Measurements from ENCODE around the gene SIRPG. TPM values are rescaled to one million over a fixed set of nuclear protein-coding genes. Genes with fewer than 3 reads are reported as not detected.

Gene SIRPG
- polyA plus RNA-seq, 2 of the 4 experiments (the other 2 are of a cell fraction), result not detected

GRCh38 chr20:1686151-1686748, 28.7 kb upstream of the SIRPG start:
- no peak for TF ChIP-seq ZFP36 (IDR thresholded peaks at IDR 0.05; ENCODE audit: borderline replicate concordance, partially characterized antibody)
- no peak for TF ChIP-seq MAFK (IDR thresholded peaks at IDR 0.05; ENCODE audit: partially characterized antibody)
- TF ChIP-seq PHF8 (IDR thresholded peaks at IDR 0.05; ENCODE audit: borderline replicate concordance, low read depth), result no peak
- no peak for TF ChIP-seq KDM1A (IDR thresholded peaks at IDR 0.05; ENCODE audit: low read depth)
- TF ChIP-seq EP300 (IDR thresholded peaks at IDR 0.05), result no peak
- TF ChIP-seq ZC3H11A (IDR thresholded peaks at IDR 0.05), result no peak
- TF ChIP-seq CTCF (IDR thresholded peaks at IDR 0.05), result no peak
- TF ChIP-seq ELK1 (IDR thresholded peaks at IDR 0.05; ENCODE audit: low read depth, low read length), result no peak
- TF ChIP-seq NFE2L2 (conservative IDR thresholded peaks at IDR 0.05; ENCODE audit: low read length), result no peak
- no peak for TF ChIP-seq FOXS1 (CRISPR knock-in tag; IDR thresholded peaks at IDR 0.05)
- TF ChIP-seq ZSCAN20 (CRISPR knock-in tag; IDR thresholded peaks at IDR 0.05), result no peak
- TF ChIP-seq EHF (CRISPR knock-in tag; IDR thresholded peaks at IDR 0.05), result no peak
- TF ChIP-seq RAD21 (conservative IDR thresholded peaks at IDR 0.05 in 1 of 2, IDR thresholded peaks at IDR 0.05 in 1 of 2), result no peak
- no peak for TF ChIP-seq KDM5A (IDR thresholded peaks at IDR 0.05)
- TF ChIP-seq HOXB5 (CRISPR knock-in tag; IDR thresholded peaks at IDR 0.05), result no peak
- TF ChIP-seq RARB (CRISPR knock-in tag; IDR thresholded peaks at IDR 0.05), result no peak
- no peak for TF ChIP-seq FOSB (CRISPR knock-in tag; IDR thresholded peaks at IDR 0.05)
- Histone ChIP-seq H3K4me2 (no peak overlapping the region), H3K4me3 (no peak overlapping the region), H3K27ac (no peak overlapping the region), H3K4me1 (no peaks in the 10 kb centered on the region), H3K9me3 (peaks cover 9% of the 10 kb centered on the region; the same call in 1 of the 3 replicates)
- ChIA-PET CTCF (no interaction called here), POLR2A (no interaction called here)
- FAIRE-seq (no peak), DNase-seq (ENCODE audit: low read depth in 1 of 2, low spot score in 1 of 2) (no peak), ATAC-seq (no peak)
- 45% methylated on average over 2 of the region's 3 CpGs for WGBS (ENCODE audit: missing lambda C conversion rate)

- TF ChIP-seq TP53 (CRISPR knock-in tag; IDR thresholded peaks at IDR 0.05), result no peak
- no peak for TF ChIP-seq SMC3 (IDR thresholded peaks at IDR 0.05)
- TF ChIP-seq CBX2 (IDR thresholded peaks at IDR 0.05; ENCODE audit: borderline replicate concordance, low read depth), result no peak
- no peak for TF ChIP-seq POLR2AphosphoS2 (conservative IDR thresholded peaks at IDR 0.05; ENCODE audit: low read length)
- no peak for TF ChIP-seq HOXB13 (CRISPR knock-in tag; IDR thresholded peaks at IDR 0.05; ENCODE audit: low read depth)
- no peak for TF ChIP-seq BHLHE40 (IDR thresholded peaks at IDR 0.05; ENCODE audit: low read depth, low read length)
- TF ChIP-seq MAX (IDR thresholded peaks at IDR 0.05), result no peak
- TF ChIP-seq TFCP2L1 (CRISPR knock-in tag; IDR thresholded peaks at IDR 0.05), result no peak
- TF ChIP-seq KDM1A (IDR thresholded peaks at IDR 0.05; ENCODE audit: low read depth), result no peak
- TF ChIP-seq HMGXB4 (CRISPR knock-in tag; IDR thresholded peaks at IDR 0.05; ENCODE audit: borderline replicate concordance), result no peak
- TF ChIP-seq RNF2 (IDR thresholded peaks at IDR 0.05; ENCODE audit: borderline replicate concordance, low read depth), result no peak
- no peak for FAIRE-seq
- no peak for ATAC-seq
- Histone ChIP-seq H3K4me1 (no peaks in the 10 kb centered on the region), H3K4me3 (no peak overlapping the region), H3K27ac (no peak overlapping the region), H3K4me2 (no peak overlapping the region), H3K9me3 (peaks cover 9% of the 10 kb centered on the region; the same call in 1 of the 3 replicates)
- CTCF ChIA-PET, result no interaction called here
- 8% methylated on average over 5 of the region's 5 CpGs for WGBS (ENCODE audit: missing lambda C conversion rate)
- POLR2A ChIA-PET, result no interaction called here
- no peak for DNase-seq (ENCODE audit: low read depth in 1 of 2, low spot score in 1 of 2)
Observed at GRCh38 chr20:1685304-1686052, 27.9 kb upstream of the SIRPG start.
